Karpas-422 (cell line): ENCODE results near the gene KCNMB1. TPM values are rescaled to one million over a fixed set of nuclear protein-coding genes. Genes with fewer than 3 reads are reported as not detected.

Experiments used
- DNase-seq: peaks from one replicate; pipeline ENCODE4 v3.0.0-alpha.2; 2015
- H2AFZ ChIP-seq: fragments of 200-600 bp; sonication (generic); 2 replicates; pipeline ENCODE4 v1.6.1; 2014; ENCODE audit warnings: antibody characterized with exemption, low read length, mixed read lengths
- H3K27ac ChIP-seq: fragments of 200-600 bp; sonication (generic); 2 replicates; pipeline ENCODE4 v1.5.1; 2014; ENCODE audit warnings: mild to moderate bottlenecking, low read length, moderate library complexity
- H3K27me3 ChIP-seq: fragments of 200-600 bp; sonication (generic); 2 replicates; pipeline ENCODE4 v1.6.1; 2014; ENCODE audit warnings: low read length, mixed read lengths
- H3K36me3 ChIP-seq: fragments of 200-600 bp; sonication (generic); 2 replicates; pipeline ENCODE4 v1.6.1; 2014; ENCODE audit warnings: low read length, mixed read lengths; ENCODE audit not compliant: insufficient read depth
- H3K4me1 ChIP-seq: fragments of 200-600 bp; sonication (generic); 2 replicates; pipeline ENCODE4 v1.6.1; 2014; ENCODE audit warnings: mild to moderate bottlenecking, low read length, mixed read lengths
- H3K4me2 ChIP-seq: fragments of 200-600 bp; sonication (generic); 2 replicates; pipeline ENCODE4 v1.6.1; 2014; ENCODE audit warnings: low read length, low read depth, mild to moderate bottlenecking; ENCODE audit not compliant: poor library complexity, severe bottlenecking
- H3K4me3 ChIP-seq: fragments of 200-600 bp; sonication (generic); 2 replicates; pipeline ENCODE4 v1.5.1; 2014; ENCODE audit warnings: mild to moderate bottlenecking, antibody characterized with exemption, low read length, mixed read lengths
- H3K79me2 ChIP-seq: fragments of 200-600 bp; sonication (generic); 2 replicates; pipeline ENCODE4 v1.6.1; 2014; ENCODE audit warnings: mild to moderate bottlenecking, low read length, mixed read lengths
- H3K9ac ChIP-seq: fragments of 200-600 bp; sonication (generic); 2 replicates; pipeline ENCODE4 v1.6.0; 2014; ENCODE audit warnings: low read length
- H3K9me2 ChIP-seq: fragments of 200-600 bp; sonication (generic), shearing (Covaris generic); replicated peaks from 2 replicates; pipeline ENCODE4 v1.6.0; 2014; ENCODE audit warnings: mild to moderate bottlenecking, low read length, moderate library complexity; ENCODE audit not compliant: insufficient read depth
- H3K9me3 ChIP-seq: fragments of 300-700, 200-600 bp; sonication (generic); 2 replicates; pipeline ENCODE4 v1.6.1; 2014; ENCODE audit warnings: low read length, mixed read lengths
- H4K20me1 ChIP-seq: fragments of 200-600 bp; sonication (generic); 2 replicates; pipeline ENCODE4 v1.6.1; 2014; ENCODE audit warnings: mild to moderate bottlenecking, antibody characterized with exemption, low read length, low read depth; ENCODE audit not compliant: insufficient read depth
- total RNA-seq: library from RNA; depleted of rRNA; stranded (reverse); fragments of >200 nt; shearing (Covaris generic); gene quantifications from 2 replicates; pipeline ENCODE4 v1.2.3, GENCODE V29; 2014; ENCODE audit warnings: low replicate concordance

KCNMB1 gene
- total RNA-seq, 1 experiment from 2014 or later, result not detected

DNA sequence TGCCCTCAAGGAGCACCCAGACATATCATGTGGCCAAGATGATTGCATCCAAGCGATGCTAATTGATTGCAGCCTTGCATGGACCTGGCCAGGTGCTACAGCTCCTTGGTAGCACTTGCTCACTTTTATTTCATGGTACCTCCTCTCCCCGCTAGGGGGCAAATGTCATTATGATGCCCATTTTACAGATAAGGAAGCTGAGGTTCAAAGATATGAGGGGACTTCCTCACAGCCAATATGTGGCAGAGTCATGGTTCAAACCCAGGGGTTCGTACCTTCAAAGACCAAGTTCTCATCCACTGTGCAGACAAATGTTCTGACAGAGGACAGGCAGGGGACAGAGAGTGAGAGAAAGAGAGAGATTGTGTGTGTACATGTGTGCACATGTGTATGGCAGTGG is 21.9 kb upstream of the KCNMB1 start:
- Histone ChIP-seq H3K4me2 (no peak overlapping the region), H3K9me2 (no peaks in the 10 kb centered on the region), H3K4me1 (peaks cover 14% of the 10 kb centered on the region), H3K4me3 (no peak overlapping the region), H3K9ac (no peak overlapping the region), H2AFZ (no peak overlapping the region), H3K9me3 (no peaks in the 10 kb centered on the region), H3K27me3 (no peaks in the 10 kb centered on the region), H4K20me1 (no peaks in the 10 kb centered on the region), H3K36me3 (no peaks in the 10 kb centered on the region), H3K27ac (no peak overlapping the region), H3K79me2 (no peaks in the 10 kb centered on the region)
- peak; percentile 71 for DNase-seq

DNA sequence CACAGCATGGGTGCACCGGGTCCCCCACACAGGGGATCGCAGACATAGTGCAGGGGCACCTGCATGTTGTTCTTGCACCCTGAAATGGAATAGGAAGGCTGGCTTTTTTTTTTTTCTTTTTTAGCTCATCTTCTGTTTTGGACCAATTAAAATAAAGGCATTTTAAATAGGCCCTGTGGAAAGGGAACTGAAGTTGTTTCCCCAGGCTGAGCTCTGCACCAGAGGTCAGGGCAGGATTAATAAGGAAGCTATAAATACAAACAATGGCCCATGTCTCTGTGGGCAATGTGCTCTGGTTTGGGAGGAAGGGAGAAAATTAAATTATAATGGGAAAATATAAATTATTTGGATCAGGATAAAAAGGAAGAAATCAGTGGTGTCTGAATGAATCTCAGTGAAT is 21.2 kb upstream of the KCNMB1 start:
- no peaks in the 10 kb centered on the region for H4K20me1 ChIP-seq
- H3K36me3 ChIP-seq, result no peaks in the 10 kb centered on the region
- no peaks in the 10 kb centered on the region for H3K27me3 ChIP-seq
- no peak overlapping the region for H3K4me3 ChIP-seq
- no peak overlapping the region for H2AFZ ChIP-seq
- no peaks in the 10 kb centered on the region for H3K9me2 ChIP-seq
- no peak for DNase-seq
- no peak overlapping the region for H3K9ac ChIP-seq
- H3K79me2 ChIP-seq, result no peaks in the 10 kb centered on the region
- H3K4me2 ChIP-seq, result no peak overlapping the region
- no peak overlapping the region for H3K27ac ChIP-seq
- peaks cover 16% of the 10 kb centered on the region for H3K4me1 ChIP-seq
- no peaks in the 10 kb centered on the region for H3K9me3 ChIP-seq

DNA sequence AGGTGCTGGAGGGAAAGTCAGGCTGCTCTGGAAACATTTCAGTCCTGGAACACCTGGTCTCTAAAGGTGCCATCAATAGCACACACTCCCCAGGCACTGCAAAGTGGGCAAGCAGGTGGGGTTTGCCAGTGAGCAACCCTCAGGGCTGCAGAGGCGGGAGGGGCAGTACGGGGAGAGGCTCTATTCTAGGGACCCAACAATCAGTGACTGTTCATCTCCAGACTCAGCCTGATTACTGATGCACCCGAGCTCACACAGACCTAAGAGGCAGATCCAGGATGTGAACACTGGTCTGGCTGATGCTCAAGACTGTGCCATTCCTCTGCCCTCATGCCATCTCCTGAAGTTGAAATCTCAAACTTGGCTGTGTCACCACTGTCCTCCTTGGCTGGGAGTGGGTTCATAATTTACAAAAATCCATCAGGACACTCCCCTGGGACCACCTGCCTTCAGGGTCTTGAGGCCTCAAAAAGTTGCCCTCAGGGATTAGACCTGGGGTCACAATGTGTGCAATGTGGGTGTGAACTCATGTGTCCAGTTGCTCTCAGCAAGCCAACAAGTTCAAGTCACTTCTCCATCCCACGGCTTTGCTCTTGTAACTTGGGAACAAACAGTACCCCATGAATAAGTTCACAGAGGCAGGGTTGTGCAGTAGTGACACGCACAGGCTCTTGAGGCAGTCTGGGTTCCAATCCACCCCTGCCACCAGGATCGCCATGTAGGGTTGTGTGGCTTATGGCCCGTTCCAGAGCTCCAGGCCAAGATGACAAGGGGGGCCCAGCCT is 19.9 kb upstream of the KCNMB1 start:
- Histone ChIP-seq H3K27ac (no peak overlapping the region), H3K9me3 (no peaks in the 10 kb centered on the region)

DNA sequence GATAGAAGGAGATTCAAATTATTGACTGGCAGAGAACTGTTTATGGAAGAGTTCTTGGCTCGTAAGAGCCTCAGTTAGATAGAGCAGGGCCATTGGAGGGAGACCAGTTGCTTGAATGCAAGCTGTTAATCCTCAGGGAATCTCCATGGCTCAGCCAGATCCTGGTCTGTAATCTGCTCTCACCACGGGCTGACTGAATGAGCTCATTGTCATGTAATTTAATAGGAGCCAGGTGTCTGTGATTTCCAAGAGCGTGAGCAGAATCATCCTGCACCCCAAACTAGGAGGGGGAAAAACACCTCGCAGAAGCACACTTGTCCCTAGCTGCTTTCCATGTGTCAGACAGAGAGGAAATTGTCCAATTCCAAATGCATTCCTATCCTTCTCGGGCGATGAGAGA is 19.1 kb upstream of the KCNMB1 start:
- no peaks in the 10 kb centered on the region for H3K9me2 ChIP-seq
- H3K4me1 ChIP-seq, result peaks cover 20% of the 10 kb centered on the region
- no peak overlapping the region for H3K4me3 ChIP-seq
- no peaks in the 10 kb centered on the region for H3K27me3 ChIP-seq
- no peaks in the 10 kb centered on the region for H3K79me2 ChIP-seq
- H3K9ac ChIP-seq, result no peak overlapping the region
- no peaks in the 10 kb centered on the region for H3K36me3 ChIP-seq
- no peak overlapping the region for H3K27ac ChIP-seq
- H4K20me1 ChIP-seq, result no peaks in the 10 kb centered on the region
- no peak overlapping the region for H2AFZ ChIP-seq
- DNase-seq, result no peak
- no peak overlapping the region for H3K4me2 ChIP-seq
- no peaks in the 10 kb centered on the region for H3K9me3 ChIP-seq

More for the DNA sequence above, 19.9 kb upstream of the KCNMB1 start:
- no peak for DNase-seq
- no peaks in the 10 kb centered on the region for H3K79me2 ChIP-seq
- no peaks in the 10 kb centered on the region for H3K36me3 ChIP-seq
- H3K4me1 ChIP-seq, result peaks cover 21% of the 10 kb centered on the region
- no peaks in the 10 kb centered on the region for H3K9me2 ChIP-seq
- no peak overlapping the region for H3K4me3 ChIP-seq
- no peak overlapping the region for H3K4me2 ChIP-seq
- no peaks in the 10 kb centered on the region for H4K20me1 ChIP-seq
- no peak overlapping the region for H2AFZ ChIP-seq
- H3K9ac ChIP-seq, result no peak overlapping the region
- no peaks in the 10 kb centered on the region for H3K27me3 ChIP-seq

DNA sequence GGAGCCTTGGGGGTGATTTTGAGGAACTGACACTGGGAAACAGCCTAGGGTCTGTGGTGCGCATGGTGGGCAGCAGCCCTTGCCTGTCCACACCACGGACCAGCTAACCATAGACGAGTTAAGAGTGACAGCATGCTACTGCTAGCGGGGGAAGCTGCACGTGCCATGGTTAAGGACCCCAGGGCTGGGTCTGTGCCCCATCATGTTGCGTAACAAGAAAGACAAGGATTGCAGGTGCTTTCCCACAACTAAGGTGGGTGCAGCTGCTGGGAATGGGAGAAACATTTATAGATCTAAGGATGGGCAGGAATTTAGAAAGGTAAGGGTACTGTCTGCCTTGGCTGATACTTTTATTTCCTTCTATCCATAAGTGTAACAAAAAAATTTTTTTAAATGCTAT is 17.9 kb upstream of the KCNMB1 start:
- Histone ChIP-seq H3K4me2 (no peak overlapping the region), H3K4me1 (peaks cover 16% of the 10 kb centered on the region), H3K4me3 (no peak overlapping the region), H3K9me2 (no peaks in the 10 kb centered on the region), H3K36me3 (no peaks in the 10 kb centered on the region), H3K9ac (no peak overlapping the region), H4K20me1 (no peaks in the 10 kb centered on the region), H3K79me2 (no peaks in the 10 kb centered on the region), H3K27me3 (no peaks in the 10 kb centered on the region), H3K27ac (no peak overlapping the region), H2AFZ (no peak overlapping the region), H3K9me3 (no peaks in the 10 kb centered on the region; the same call in 1 of the 2 replicates)
- no peak for DNase-seq

DNA sequence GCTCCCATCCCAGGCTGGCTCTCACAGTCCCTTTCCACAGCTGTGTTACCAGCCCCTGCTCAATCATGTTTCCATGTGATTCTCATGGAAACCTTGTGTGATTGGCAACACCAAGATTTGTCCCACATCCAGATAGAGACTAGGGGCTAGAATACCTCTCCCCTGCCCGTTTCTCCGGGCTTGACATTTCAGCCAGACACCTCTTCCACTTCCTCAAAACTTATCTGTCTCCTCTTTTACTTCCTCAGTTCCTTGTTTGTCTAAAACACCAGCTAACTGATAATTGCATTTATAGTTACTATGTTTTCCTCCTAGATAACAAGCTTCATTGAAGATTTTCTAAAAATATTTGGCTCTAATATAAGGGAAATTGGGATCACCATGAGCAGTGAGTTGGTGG is 16.6 kb upstream of the KCNMB1 start:
- no peak overlapping the region; the same call in 1 of the 2 replicates for H2AFZ ChIP-seq
- H3K79me2 ChIP-seq, result no peaks in the 10 kb centered on the region
- H3K36me3 ChIP-seq, result no peaks in the 10 kb centered on the region
- H3K27me3 ChIP-seq, result no peaks in the 10 kb centered on the region
- DNase-seq, result no peak
- no peak overlapping the region for H3K9ac ChIP-seq
- H4K20me1 ChIP-seq, result no peaks in the 10 kb centered on the region
- no peaks in the 10 kb centered on the region; the same call in 1 of the 2 replicates for H3K9me3 ChIP-seq
- no peaks in the 10 kb centered on the region for H3K9me2 ChIP-seq
- H3K27ac ChIP-seq, result no peak overlapping the region
- no peak overlapping the region for H3K4me2 ChIP-seq
- H3K4me3 ChIP-seq, result no peak overlapping the region
- H3K4me1 ChIP-seq, result peaks cover 16% of the 10 kb centered on the region

DNA sequence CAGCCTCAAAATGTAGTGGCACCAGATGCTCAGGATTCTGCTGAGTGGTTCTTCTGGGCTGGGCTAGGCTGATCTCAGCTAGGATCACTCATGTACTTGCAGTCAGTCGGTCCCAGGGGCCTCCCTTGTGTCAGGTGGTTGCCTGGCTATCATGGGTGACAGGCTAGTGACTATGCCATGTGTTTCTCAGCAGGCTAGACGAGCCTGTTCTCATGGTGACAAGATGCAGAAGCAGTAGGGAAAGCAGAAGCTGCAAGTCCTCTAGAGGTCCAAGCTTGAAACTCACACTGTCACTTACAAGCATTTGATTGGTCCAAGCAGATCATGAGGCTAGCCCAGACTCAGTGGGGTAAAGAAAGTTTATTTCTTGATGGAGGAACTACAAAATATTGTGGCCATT is 15.2 kb upstream of the KCNMB1 start:
- H3K27me3 ChIP-seq, result no peaks in the 10 kb centered on the region
- H3K36me3 ChIP-seq, result no peaks in the 10 kb centered on the region
- no peaks in the 10 kb centered on the region for H3K79me2 ChIP-seq
- peaks cover 16% of the 10 kb centered on the region for H3K4me1 ChIP-seq
- H3K9me2 ChIP-seq, result no peaks in the 10 kb centered on the region
- peak; percentile 82 for DNase-seq
- no peak overlapping the region for H3K9ac ChIP-seq
- no peak overlapping the region for H3K27ac ChIP-seq
- H2AFZ ChIP-seq, result no peak overlapping the region
- no peaks in the 10 kb centered on the region for H4K20me1 ChIP-seq
- H3K4me2 ChIP-seq, result peak overlapping the region; percentile 26
- H3K4me3 ChIP-seq, result no peak overlapping the region
- H3K9me3 ChIP-seq, result no peaks in the 10 kb centered on the region; the same call in 1 of the 2 replicates

DNA sequence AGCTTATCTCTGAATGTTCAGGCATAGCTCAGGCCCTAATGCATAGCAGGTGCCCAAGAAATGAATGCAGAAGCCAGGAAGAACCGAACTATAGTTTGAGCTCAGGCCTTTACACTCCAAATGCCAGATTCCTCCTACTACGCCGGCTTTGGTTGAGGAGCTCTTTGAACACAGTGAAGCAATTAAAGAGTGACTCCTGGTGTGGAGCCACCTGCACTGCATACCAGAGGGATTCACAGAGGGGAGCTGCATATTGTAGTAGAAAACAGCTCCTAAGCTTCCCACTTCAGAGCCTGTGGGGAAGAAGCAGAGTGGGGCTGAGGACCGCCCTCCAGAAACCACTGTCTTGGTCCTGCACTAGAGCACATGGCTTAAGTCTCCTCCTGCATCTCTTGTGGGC is 14.5 kb upstream of the KCNMB1 start:
- Histone ChIP-seq H4K20me1 (no peaks in the 10 kb centered on the region), H3K4me1 (peaks cover 16% of the 10 kb centered on the region), H3K4me2 (no peak overlapping the region), H3K27me3 (no peaks in the 10 kb centered on the region), H3K36me3 (no peaks in the 10 kb centered on the region), H3K9me2 (no peaks in the 10 kb centered on the region), H2AFZ (no peak overlapping the region), H3K9me3 (no peaks in the 10 kb centered on the region; the same call in 1 of the 2 replicates), H3K9ac (no peak overlapping the region), H3K4me3 (no peak overlapping the region), H3K79me2 (no peaks in the 10 kb centered on the region), H3K27ac (no peak overlapping the region)
- no peak for DNase-seq
